GM12801 (cell line): ENCODE data around the gene TGOLN2.

Source experiments
- CTCF ChIP-seq: IDR thresholded peaks from one replicate; pipeline ENCODE4 v1.5.1; 2011; ENCODE audit warnings: control low read depth; ENCODE audit not compliant: insufficient read length; ENCODE audit errors: extremely low read depth

Gene TGOLN2

GRCh38 chr2:85344356-85344954, 16.7 kb upstream of the TGOLN2 start:
- no peak for TF ChIP-seq CTCF

- no peak for TF ChIP-seq CTCF
Observed at GRCh38 chr2:85342156-85342555, 14.4 kb upstream of the TGOLN2 start.

DNA sequence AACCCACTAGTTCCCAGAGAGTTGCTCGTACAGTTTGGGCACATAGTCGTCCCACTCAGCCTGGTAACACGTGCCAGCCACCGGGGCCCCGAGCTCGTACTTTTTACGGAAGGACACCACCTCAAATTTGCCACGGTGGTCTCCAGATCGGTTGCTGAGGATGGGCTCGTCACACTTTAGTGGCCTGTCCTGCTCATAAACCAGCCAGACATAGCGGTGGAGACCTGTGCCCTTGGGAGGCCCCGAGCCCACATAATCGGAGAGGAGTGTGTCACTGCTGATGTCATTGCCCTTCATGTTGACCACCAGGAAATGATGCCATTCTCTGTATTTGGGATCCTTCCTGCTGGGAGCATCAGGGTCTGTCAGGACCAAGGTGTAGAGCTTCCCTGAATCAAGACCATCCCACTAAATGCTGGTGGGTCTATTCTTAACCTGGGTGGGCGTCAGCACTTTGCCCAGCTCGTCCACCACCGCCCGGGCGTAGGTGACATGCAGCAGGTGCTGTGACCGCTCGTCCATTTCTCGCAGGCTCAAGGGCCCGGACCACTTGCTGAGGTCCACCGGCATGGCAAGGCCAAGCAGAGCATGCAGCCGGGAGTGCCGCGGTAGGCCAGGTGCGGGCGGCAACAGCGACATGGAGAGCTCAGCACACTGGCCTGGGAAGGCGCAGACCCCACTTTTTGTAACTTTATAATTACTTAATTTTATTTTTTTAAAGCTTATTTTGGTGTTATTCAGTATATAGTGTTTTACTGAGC, 13.7 kb upstream of the TGOLN2 start:
- no peak for TF ChIP-seq CTCF

- no peak for TF ChIP-seq CTCF
Observed at GRCh38 chr2:85340034-85340892, 12.5 kb upstream of the TGOLN2 start.

DNA sequence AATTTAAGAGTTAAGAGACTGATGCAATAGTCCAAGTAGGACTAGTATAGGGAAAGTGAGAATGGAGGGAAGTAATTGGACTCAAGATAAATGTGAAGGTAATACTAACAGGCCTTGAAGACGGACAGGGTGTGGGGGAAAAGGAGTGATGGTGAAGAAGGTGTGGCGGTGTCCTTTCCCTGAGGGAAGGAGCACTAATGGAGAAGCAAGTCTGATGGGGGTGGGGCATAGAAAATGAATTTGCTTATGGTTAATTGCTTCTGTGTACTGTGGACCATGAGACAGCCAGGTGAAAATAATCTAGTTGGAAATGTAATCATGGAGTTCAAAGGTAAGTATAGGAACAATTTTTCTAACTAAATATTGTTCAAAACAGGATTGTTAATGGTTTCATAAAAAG, 7.1 kb upstream of the TGOLN2 start:
- TF ChIP-seq CTCF, result no peak

DNA sequence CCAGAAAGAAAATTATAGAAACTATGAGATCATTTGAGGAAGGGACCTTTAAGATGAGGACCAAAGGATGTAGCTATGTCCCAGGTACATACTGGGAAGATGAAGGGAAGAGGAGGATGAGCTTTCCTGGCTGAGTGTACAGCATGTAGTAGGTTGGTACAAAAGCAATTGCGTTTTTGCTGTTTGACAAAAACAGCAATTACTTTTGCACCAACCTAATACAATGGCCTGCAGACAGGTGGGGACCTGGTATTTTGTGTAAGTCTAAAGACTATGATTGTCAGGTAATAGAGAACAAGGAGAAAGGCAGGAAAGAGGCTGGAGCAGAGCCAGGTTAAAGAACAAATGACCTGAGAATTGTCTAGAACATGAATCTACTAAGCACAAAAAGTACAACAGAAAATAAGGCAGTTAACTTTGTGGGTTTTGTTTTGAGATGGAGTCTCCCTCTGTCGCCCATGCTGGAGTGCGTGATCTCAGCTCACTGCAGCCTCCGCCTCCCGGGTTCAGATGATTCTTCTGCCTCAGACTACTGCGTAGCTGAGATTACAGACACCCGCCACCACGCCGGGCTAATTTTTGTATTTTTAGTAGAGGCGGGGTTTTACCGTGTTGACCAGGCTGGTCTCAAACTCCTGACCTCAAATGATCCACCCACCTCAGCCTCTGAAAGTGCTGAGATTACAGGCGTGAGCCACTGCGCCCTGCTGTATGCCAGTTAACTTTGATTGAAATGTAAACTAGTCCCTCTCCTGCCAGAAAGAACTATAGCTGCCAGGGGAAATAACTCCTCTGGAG, 3.2 kb upstream of the TGOLN2 start:
- TF ChIP-seq CTCF, result no peak
